Measurements from ENCODE around the gene GREB1. TPM values are rescaled to one million over a fixed set of nuclear protein-coding genes. Genes with fewer than 3 reads are reported as not detected.

The GREB1 gene
- total RNA-seq, 1 donor from 2014 or later = 26.6 TPM

DNA sequence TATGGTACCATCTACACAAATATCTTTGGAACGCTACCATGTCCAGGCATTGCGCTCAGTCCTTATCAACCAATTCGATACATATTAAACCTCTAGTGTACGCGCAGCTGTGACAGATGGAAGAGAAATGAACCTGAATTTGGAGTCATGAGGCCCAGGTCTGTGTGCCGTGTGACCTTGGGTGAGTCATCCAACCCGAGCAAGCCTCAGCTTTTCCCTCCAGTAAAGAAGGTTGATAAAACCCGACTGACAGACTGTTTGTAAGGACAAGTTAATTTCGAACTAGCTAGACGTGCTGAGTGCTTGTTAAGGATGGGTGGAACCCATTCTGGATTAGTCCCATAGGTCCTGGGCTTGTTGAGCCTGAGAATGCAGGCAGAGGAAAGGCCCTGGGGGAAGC lies 28.2 kb downstream of the GREB1 start:
- Mint-ChIP-seq H3K36me3 (no peaks in the 10 kb centered on the region), H3K27me3 (ENCODE audit: low read depth) (no peaks in the 10 kb centered on the region), H3K9me3 (no peaks in the 10 kb centered on the region), H3K27ac (no peak overlapping the region), H3K4me1 (peaks cover 26% of the 10 kb centered on the region), H3K4me3 (no peak overlapping the region)
- TF ChIP-seq, protein P1, sequence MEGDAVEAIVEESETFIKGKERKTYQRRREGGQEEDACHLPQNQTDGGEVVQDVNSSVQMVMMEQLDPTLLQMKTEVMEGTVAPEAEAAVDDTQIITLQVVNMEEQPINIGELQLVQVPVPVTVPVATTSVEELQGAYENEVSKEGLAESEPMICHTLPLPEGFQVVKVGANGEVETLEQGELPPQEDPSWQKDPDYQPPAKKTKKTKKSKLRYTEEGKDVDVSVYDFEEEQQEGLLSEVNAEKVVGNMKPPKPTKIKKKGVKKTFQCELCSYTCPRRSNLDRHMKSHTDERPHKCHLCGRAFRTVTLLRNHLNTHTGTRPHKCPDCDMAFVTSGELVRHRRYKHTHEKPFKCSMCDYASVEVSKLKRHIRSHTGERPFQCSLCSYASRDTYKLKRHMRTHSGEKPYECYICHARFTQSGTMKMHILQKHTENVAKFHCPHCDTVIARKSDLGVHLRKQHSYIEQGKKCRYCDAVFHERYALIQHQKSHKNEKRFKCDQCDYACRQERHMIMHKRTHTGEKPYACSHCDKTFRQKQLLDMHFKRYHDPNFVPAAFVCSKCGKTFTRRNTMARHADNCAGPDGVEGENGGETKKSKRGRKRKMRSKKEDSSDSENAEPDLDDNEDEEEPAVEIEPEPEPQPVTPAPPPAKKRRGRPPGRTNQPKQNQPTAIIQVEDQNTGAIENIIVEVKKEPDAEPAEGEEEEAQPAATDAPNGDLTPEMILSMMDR (IDR thresholded peaks at IDR 0.05; ENCODE audit: unreplicated experiment) = no peak
- DNase-seq (ENCODE audit: low spot score in 2 of 2, unreplicated experiment in 2 of 2) = no peak

DNA sequence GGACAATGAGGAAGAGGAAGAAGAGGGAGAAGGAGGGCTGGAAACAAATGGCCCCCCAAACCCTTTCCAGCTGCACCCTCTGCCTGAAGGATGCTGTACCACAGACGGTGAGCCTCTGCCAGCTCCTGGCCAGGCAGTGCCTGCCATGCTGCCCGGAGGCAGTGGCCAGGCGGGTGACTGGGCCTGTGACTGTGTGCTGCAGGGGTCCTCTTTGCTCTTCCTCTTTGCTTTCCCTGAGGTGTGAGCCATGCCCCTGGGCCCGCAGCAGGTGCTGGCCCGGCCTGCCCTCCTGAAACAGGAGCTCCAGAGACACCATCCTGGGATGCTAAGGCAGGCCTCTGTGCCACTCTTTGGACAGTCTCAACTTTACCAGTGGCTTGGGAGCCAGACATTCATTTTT lies 28.6 kb downstream of the GREB1 start:
- TF ChIP-seq, protein P1 (IDR thresholded peaks at IDR 0.05; ENCODE audit: unreplicated experiment) = no peak
- Mint-ChIP-seq H3K4me1 (peaks cover 26% of the 10 kb centered on the region), H3K4me3 (no peak overlapping the region), H3K27ac (no peak overlapping the region), H3K36me3 (no peaks in the 10 kb centered on the region), H3K27me3 (ENCODE audit: low read depth) (no peaks in the 10 kb centered on the region), H3K9me3 (no peaks in the 10 kb centered on the region)
- no peak for DNase-seq (ENCODE audit: low spot score in 2 of 2, unreplicated experiment in 2 of 2)

DNA sequence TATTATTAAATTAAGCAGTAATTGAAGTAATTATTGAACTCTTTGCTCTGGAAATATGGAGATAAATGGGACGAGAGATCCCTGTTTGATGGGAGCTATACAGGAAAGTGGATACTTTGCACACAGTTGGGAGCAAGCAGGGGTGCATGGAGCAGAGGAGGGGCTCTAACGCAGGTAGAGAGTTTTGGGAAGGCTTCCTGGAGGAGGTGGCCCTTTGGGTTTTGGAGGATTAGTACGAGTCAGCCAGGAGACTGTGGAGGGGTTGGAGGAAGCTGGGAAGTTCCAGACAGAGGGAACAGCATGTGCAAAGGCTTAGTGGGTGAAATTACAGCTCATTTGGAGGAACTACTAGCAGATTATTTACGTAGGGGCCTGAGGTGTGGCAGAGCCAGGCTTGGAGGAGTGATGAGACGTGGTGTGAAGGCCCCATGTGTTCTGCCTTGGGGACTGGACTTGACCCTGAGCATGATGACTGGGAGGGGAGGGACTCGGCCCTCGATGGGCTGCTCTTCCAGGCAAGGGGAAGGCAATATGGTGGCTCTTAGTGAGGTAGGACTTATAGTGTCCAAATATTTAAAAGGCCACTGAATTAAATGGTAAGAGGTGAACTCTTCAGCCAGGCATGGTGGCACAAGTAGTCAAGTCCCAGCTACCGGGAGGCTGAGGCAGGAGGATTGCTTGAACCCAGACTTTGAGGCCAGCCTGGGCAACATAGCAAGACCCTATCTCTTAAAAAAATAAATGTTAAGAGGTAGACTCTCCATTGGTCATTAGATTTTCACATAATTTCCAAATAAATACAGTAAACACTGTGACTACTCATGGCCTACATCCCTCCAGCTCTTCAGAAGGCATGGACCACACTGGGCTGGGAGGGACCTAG lies 30.2 kb downstream of the GREB1 start:
- TF ChIP-seq, protein P1 (IDR thresholded peaks at IDR 0.05; ENCODE audit: unreplicated experiment) = no peak
- H3K27ac Mint-ChIP-seq = peak overlapping the region; percentile 31
- no peaks in the 10 kb centered on the region for H3K36me3 Mint-ChIP-seq
- H3K4me1 Mint-ChIP-seq = peaks cover 17% of the 10 kb centered on the region
- no peaks in the 10 kb centered on the region for H3K9me3 Mint-ChIP-seq
- no peaks in the 10 kb centered on the region for H3K27me3 Mint-ChIP-seq (ENCODE audit: low read depth)
- DNase-seq (ENCODE audit: low spot score in 2 of 2, unreplicated experiment in 2 of 2) = no peak
- H3K4me3 Mint-ChIP-seq = no peak overlapping the region

DNA sequence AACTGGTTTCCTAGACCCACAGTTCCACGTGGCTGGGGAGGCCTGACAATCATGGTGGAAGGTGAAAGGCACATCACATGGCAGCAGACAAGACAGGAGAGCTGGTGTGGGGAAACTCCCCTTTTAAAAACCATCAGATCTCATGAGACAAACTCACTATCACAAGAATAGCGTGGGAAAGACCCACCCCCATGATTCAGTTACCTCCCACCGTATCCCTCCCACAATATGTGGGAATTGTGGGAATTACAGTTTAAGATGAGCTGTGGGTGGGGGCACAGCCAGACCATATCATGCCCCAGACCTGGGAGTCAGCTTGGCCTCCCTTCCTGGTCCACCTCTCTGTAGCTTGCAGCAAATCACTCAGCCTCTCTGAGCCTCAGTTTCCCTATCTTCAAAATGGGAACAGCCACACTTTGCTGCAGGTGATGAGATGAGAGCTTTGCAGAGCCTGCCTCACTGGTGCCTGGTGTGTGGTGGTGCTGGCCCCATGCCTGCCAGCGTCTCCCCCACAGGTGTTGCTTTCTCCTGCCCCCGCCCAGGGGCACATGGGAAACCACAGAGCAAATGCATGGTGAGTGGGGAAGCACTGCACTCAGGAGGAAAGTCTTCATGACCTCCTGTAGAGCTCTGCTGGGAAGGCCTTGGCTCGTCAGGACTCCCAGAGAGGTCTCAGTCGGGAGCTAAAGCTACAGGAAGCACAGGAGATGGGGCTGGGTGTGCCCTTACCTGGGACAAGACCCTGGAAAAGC lies 31.1 kb downstream of the GREB1 start:
- Mint-ChIP-seq H3K36me3 (no peaks in the 10 kb centered on the region), H3K4me3 (no peak overlapping the region), H3K9me3 (no peaks in the 10 kb centered on the region), H3K4me1 (peaks cover 14% of the 10 kb centered on the region), H3K27ac (peak overlapping the region; percentile 84), H3K27me3 (ENCODE audit: low read depth) (no peaks in the 10 kb centered on the region)
- TF ChIP-seq, protein P1 (IDR thresholded peaks at IDR 0.05; ENCODE audit: unreplicated experiment) = no peak
- DNase-seq (ENCODE audit: low spot score in 2 of 2, unreplicated experiment in 2 of 2) = no peak

DNA sequence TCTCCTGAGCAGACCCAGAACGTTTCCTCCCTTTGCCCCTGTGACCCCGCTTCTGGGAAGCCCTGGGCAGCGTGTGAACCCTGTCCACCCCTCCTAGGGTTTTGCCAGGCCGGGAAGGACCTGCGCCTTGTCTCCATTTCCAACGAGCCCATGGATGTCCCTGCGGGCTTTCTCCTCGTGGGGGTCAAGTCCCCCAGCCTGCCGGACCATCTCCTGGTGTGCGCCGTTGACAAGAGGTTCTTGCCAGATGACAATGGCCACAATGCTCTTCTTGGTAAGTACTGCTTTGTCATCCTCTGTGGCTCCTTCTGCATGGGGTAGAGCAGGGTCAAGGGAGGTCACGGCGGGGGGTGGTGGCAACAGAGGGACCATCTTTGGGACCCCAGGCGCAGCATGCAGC lies 32.5 kb downstream of the GREB1 start:
- Mint-ChIP-seq H3K27ac (no peak overlapping the region), H3K27me3 (ENCODE audit: low read depth) (no peaks in the 10 kb centered on the region), H3K9me3 (no peaks in the 10 kb centered on the region), H3K36me3 (no peaks in the 10 kb centered on the region), H3K4me1 (peaks cover 14% of the 10 kb centered on the region), H3K4me3 (no peak overlapping the region)
- TF ChIP-seq, protein P1 (IDR thresholded peaks at IDR 0.05; ENCODE audit: unreplicated experiment) = no peak
- no peak for DNase-seq (ENCODE audit: low spot score in 2 of 2, unreplicated experiment in 2 of 2)

Measured in mesothelial cell of epicardium (in vitro differentiated cells).